ENCODE measurements around the gene ONECUT2. TPM values are rescaled to one million over a fixed set of nuclear protein-coding genes. Genes with fewer than 3 reads are reported as not detected.
A peak's percentile ranks its signal among the peaks of the same experiment; 100 is the strongest.

The ONECUT2 gene
- total RNA-seq, 1 donor from 2014 or later, result 0.05 TPM

DNA sequence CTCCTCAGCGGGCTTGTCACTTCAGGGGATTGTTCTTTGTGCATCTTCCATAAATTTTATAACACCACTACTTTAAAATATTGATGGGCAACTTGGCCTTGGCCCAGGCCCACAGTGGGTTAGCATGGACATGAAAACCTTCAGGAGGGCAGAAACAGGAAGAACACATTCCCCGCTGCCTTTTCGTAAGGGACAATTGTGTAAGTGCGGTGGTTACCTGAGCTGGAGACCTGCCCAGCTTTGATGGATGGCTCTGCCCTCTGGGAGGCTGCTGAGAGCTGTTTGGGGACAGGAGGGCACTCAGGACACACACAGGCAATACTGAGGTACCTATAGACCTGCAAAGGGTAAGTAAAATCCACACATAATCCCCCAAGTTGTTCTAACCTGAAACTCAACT lies 104.5 kb downstream of the ONECUT2 start:
- peak; percentile 65 for DNase-seq (ENCODE audit: extremely low spot score, unreplicated experiment)
- Mint-ChIP-seq H3K4me3 (ENCODE audit: unreplicated experiment) (no peak overlapping the region), H3K27me3 (ENCODE audit: unreplicated experiment) (peaks cover 10% of the 10 kb centered on the region), H3K36me3 (ENCODE audit: unreplicated experiment) (no peaks in the 10 kb centered on the region), H3K27ac (ENCODE audit: unreplicated experiment) (no peak overlapping the region), H3K9me3 (ENCODE audit: unreplicated experiment) (no peaks in the 10 kb centered on the region), H3K4me1 (ENCODE audit: unreplicated experiment) (peaks cover 15% of the 10 kb centered on the region)
- TF ChIP-seq, protein P1, sequence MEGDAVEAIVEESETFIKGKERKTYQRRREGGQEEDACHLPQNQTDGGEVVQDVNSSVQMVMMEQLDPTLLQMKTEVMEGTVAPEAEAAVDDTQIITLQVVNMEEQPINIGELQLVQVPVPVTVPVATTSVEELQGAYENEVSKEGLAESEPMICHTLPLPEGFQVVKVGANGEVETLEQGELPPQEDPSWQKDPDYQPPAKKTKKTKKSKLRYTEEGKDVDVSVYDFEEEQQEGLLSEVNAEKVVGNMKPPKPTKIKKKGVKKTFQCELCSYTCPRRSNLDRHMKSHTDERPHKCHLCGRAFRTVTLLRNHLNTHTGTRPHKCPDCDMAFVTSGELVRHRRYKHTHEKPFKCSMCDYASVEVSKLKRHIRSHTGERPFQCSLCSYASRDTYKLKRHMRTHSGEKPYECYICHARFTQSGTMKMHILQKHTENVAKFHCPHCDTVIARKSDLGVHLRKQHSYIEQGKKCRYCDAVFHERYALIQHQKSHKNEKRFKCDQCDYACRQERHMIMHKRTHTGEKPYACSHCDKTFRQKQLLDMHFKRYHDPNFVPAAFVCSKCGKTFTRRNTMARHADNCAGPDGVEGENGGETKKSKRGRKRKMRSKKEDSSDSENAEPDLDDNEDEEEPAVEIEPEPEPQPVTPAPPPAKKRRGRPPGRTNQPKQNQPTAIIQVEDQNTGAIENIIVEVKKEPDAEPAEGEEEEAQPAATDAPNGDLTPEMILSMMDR (IDR thresholded peaks at IDR 0.05), result no peak

Other genes with a start within 250 kb of the ONECUT2 start
- gene ST8SIA3, start 82.8 kb upstream of the ONECUT2 start, total RNA-seq, result not detected in 2 replicates
- 28.0 and 31.8 TPM in 2 replicates for gene FECH, start 151.3 kb downstream of the ONECUT2 start, total RNA-seq
- gene NARS1, start 186.5 kb downstream of the ONECUT2 start, total RNA-seq, result 130 and 143 TPM in 2 replicates

Data from osteocyte (in vitro differentiated cells).